Colon (tissue), 2 donors: ENCODE data around the gene DGKB.
"Not testable (repeated sequence)": the region's sequence is repeated elsewhere in the genome, so short reads cannot be mapped to it uniquely, and the experiment has no call there.

ENCODE experiments used
- FAIRE-seq: peaks from 2 replicates; lab custom pipeline; 2012; peaks lifted over from hg19 to GRCh38; lab: Jason Lieb, UNC
- donor health status: control.
- donor health status: control.

The DGKB gene

DNA sequence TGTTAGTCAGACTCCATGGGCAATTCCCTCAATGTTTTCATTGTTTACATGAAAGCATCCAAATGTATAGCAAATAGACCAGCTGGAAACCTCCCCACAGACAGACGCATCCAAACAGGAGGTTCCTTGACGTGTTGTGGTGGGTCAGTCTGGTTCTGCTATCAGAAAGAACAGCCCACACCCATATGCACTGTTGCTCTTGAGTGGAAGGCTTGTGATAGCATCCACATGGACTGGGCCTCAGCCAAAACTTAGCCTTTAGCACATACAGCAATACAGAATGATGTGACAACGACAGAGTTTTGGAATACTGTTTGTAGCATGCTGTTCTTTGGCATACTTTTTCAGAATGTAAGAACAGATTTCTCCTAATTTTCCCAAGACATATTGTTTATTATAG, 613.9 kb downstream of the DGKB start:
- no peak for FAIRE-seq

DNA sequence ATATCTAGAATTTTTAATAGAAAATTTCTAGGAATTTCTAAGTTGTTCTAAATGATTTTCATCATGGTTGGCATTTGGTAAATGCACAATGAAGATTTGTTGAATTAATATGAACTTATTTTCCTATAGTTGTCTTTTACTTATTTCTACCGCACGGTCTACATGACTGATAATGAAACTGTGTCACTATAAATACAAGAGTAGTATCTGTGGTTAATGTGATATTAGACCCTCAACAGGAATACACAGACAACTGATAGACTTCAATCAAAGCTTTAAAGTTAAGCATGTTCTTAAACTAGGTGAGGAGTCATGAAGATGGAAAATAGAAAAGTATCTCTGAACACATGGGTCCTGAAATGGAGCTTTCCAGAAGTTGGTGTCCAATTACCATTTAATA, 615.2 kb downstream of the DGKB start:
- no peak for FAIRE-seq

DNA sequence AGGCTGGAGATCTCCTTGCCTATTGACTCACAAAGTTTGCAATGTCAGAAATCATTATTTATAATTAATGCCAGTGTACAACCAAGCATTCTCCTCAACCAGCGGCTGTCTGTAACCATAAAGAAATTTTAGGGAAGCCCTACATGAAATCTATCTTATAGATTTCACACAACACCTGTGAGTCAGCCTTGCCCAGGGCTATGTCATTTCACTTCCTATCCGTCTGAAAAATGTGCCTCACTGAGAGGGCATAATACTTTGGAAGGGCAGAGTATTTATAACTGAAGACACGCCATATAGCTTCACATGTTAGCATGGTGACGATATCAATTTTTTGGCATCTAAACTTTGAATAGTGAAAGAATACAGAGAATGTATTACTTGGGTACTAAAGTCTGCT, 616.5 kb downstream of the DGKB start:
- FAIRE-seq: no peak

DNA sequence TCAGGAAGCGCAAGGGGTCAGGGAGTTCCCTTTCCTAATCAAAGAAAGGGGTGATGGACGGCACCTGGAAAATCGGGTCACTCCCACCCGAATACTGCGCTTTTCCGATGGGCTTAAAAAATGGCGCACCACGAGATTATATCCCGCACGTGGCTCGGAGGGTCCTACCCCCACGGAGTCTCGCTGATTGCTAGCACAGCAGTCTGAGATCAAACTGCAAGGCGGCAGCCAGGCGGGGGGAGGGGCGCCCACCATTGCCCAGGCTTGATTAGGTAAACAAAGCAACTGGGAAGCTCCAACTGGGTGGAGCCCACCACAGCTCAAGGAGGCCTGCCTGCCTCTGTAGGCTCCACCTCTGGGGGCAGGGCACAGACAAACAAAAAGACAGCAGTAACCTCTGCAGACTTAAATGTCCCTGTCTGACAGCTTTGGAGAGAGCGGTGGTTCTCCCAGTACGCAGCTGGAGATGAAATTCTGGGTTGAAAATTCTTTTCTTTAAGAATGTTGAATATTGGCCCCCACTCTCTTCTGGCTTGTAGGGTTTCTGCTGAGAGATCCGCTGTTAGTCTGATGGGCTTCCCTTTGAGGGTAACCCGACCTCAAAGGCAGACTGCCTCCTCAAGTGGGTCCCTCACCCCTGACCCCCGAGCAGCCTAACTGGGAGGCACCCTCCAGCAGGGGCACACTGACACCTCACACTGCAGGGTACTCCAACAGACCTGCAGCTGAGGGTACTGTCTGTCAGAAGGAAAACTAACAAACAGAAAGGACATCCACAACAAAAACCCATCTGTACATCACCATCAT, 623.3 kb downstream of the DGKB start:
- not testable (repeated sequence) for FAIRE-seq

GRCh38 chr7:14275356-14275755, 627.2 kb downstream of the DGKB start:
- no peak for FAIRE-seq

DNA sequence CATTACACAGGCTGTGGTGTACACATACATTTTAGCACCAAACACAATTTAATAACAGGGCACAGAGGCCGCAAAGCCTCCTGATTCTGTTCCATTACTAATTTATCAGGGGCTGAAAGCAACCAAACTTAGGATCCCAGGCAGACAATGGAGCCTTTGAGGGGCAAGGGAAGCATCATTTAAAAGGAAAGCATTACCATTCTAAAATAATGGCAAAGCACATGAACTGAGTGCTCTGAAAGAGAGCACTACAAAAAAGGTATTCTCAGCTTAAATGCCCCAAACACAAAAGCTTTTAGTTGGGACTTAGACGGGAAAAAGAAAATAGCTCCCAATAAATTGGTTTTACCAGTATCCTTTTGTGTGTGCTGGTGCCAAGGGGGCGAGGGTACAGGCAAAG, 631.1 kb downstream of the DGKB start:
- FAIRE-seq: no peak

DNA sequence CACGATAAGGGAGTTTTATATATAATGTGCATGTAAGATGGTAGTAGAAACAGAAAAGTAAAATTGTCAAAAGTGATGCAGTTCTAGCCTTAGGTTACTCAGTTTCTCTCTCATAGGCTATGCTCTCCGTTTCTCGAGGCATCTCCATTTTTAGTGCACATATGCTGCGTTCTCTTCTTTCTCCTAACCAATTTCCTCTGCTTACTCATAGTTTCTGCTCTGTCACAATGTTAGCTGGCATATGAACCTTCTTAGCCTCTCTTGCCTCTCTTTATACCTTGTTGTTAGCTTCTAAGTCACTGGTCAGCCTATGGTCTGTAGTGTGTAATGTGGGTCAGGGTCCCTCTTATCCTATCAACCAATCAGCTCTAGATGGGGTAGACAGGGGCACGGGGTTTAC, 632.5 kb downstream of the DGKB start:
- FAIRE-seq: no peak

DNA sequence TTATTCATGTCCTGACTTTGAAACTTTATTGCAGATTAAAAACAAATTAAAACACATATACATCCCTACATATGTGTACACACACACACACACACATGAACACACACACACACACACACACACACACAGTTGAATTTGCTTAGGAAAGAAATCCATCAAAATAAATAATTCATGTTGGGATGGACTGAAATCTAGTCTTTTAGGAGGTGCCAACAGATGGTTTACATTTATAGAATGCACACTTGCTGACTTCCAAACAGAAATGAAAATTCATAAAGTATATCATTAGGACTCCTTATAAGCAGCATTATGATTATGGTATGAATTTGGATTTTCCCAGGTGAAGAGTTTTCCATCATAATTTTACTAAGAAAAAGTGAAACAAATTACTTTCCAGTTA, 642.5 kb downstream of the DGKB start:
- FAIRE-seq: no peak

GRCh38 chr7:14258861-14259260, 643.7 kb downstream of the DGKB start:
- FAIRE-seq: no peak

GRCh38 chr7:14258441-14258840, 644.1 kb downstream of the DGKB start:
- no peak for FAIRE-seq

- FAIRE-seq: no peak
Measured at GRCh38 chr7:14252458-14252857, 650.1 kb downstream of the DGKB start.

DNA sequence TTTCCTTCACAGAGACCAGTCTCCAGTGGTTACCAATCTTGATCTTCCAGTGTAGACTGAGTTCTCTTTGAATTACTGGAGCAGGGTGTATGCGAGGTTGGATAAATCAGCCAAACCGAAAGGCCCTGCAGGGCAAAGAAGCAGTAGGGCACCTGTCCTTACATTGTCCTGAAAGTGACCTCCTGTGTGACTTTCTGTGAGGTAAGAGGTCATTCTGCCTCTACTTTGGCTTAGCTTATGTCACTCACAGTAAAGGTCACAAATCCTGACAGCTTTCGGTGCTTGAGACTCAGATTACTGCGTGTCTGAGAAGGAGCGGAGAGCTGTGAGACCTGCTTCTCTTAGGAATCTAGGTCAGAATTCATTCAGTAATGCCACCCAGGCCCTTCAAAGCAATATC, 660.4 kb downstream of the DGKB start:
- FAIRE-seq: no peak

GRCh38 chr7:14236834-14237233, 665.7 kb downstream of the DGKB start:
- FAIRE-seq: no peak

DNA sequence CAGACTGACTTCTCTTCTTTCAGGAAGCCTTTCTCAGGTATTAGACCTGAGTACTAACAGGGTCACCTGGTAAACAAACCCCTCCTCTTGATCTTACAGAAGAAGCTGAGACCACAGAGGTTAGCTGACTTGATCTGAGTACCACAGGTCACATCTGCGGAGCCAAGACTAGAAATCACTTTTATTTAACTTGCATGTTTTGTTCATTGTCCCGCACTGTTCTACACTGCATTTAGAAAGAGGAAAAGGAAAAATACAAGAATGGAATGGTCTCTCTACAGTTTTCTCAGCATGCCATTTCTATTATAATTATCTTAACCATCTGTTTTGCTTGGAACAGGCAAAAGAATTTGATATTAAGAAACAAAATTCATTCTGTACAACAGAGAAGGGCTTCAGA, 667.5 kb downstream of the DGKB start:
- FAIRE-seq: no peak

DNA sequence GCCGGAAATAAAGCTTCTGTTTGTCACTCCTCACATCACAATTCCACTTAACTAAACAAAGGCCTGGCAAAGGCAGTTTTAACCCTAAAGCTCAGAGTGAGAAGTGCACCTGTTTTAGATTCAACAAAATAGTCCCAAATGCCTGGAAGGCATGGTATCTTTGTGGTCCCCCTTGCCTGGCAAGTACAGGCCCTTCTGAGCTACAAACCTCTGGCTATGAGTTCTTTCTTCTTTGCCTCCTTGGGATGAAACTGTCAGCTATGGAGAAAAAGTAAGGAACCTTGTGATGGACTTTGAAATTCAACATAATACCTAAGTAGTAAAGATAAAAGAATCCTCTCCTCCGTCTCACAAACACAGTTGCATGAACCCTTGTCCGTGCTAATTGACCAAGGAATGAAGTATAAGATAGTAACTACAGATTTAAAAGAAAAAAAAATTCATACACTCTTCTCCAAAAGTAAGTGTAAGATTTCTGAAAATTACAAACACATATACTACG, 668.6 kb downstream of the DGKB start:
- no peak for FAIRE-seq

- FAIRE-seq: no peak
Measured at GRCh38 chr7:14233076-14233867, 669.3 kb downstream of the DGKB start.

DNA sequence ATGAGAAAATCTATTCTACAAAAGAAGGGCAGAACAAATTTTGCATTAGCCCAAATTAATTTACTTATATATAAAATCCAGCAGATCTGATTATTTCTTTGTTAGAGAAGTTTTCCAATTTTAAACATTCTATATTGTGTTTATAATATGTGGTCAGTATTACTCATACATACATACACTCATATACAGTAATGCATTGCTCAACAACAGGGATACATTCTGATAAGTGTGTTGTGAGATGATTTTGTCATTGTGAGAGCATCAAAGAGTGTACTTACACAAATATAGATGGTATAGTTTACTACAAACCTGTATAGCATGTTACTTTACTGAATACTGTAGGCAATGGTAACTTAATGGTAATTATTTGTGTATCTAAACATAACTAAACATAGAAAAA, 673.5 kb downstream of the DGKB start:
- no peak for FAIRE-seq

DNA sequence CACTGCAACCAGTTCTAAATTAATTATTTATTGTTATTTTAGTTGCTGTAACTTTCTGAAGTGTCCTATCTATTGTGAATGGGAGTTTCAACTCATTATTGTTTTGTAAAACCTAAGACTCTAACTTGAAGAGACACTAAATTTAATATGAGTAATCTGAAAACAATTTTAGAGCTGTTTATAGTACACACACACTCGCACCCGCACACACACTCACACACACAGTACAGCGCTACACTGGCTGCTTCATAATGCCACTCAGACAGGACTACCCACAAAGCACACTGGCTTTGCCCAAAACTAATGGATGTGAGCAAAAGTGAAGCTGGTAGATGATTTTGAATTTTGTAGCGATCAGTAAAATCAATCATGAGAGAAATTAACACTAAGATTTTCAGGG, 674.2 kb downstream of the DGKB start:
- no peak for FAIRE-seq

GRCh38 chr7:14226126-14226525, 676.4 kb downstream of the DGKB start:
- FAIRE-seq: no peak

GRCh38 chr7:14219125-14219524, 683.4 kb downstream of the DGKB start:
- no peak for FAIRE-seq

DNA sequence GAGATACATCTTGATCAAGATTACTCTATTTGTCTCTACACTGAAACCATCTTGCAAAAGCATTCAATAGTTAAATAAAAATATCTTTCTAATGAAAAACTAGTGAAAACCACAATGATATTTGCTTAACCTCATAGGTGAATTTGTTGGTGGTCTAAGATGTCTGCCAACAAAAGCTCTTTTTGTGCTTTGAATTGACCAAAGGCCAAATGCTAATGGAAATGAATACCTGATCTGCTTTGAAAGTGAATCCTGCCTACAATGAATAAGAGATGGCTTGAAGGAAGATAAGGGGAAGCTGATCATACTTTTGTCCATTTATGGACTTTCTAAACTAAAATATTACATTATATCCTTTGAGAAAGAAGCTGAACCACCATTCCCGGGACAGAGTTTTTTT, 684.2 kb downstream of the DGKB start:
- no peak for FAIRE-seq

- FAIRE-seq: no peak
Measured at GRCh38 chr7:14209896-14210484, 692.6 kb downstream of the DGKB start.

DNA sequence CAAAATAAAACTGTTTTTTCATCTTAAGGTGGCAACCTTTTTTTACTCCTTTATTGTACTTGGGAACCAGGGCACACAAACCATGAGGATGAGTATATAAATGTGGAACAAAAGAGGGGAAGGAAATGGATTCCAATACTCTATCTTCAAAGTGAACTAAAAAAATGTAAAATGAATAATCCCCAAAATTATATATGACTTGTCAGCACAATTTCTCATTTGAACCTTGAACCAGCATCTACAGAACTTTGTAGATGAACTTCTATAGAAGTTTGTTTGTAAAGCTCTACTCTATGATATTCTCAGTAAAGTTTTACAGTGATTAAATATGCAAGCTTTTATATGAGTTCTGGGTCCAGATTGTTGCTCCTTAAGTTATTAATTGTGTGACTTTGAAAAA, 694.8 kb downstream of the DGKB start:
- no peak for FAIRE-seq
